ENCODE data around the gene SPTLC3.

Gene SPTLC3

GRCh38 chr20:13205848-13206434 is 197.2 kb downstream of the SPTLC3 start:
- DNase-seq (ENCODE audit: extremely low read depth, low read depth), result no peak
- TF ChIP-seq CTCF (IDR thresholded peaks at IDR 0.05; ENCODE audit: low read depth, low read length), result no peak

- TF ChIP-seq CTCF (IDR thresholded peaks at IDR 0.05; ENCODE audit: low read depth, low read length), result no peak
- no peak for DNase-seq (ENCODE audit: extremely low read depth, low read depth)
These were observed 198.2 kb downstream of the SPTLC3 start for GRCh38 chr20:13207016-13207415.

- no peak for DNase-seq (ENCODE audit: extremely low read depth, low read depth)
- TF ChIP-seq CTCF (IDR thresholded peaks at IDR 0.05; ENCODE audit: low read depth, low read length), result no peak
These were observed 203.3 kb downstream of the SPTLC3 start for GRCh38 chr20:13211956-13212618.

GRCh38 chr20:13212750-13213149 is 204.0 kb downstream of the SPTLC3 start:
- DNase-seq (ENCODE audit: extremely low read depth, low read depth), result no peak

GRCh38 chr20:13213335-13213734 is 204.6 kb downstream of the SPTLC3 start:
- DNase-seq (ENCODE audit: extremely low read depth, low read depth), result no peak
- TF ChIP-seq CTCF (IDR thresholded peaks at IDR 0.05; ENCODE audit: low read depth, low read length), result no peak

More at GRCh38 chr20:13212750-13213149, 204.0 kb downstream of the SPTLC3 start:
- TF ChIP-seq CTCF (IDR thresholded peaks at IDR 0.05; ENCODE audit: low read depth, low read length), result no peak

GRCh38 chr20:13216533-13216932 is 207.8 kb downstream of the SPTLC3 start:
- no peak for DNase-seq (ENCODE audit: extremely low read depth, low read depth)
- no peak for TF ChIP-seq CTCF (IDR thresholded peaks at IDR 0.05; ENCODE audit: low read depth, low read length)

Measured in AG09319 (cell line).